Measurements from ENCODE around the gene TM4SF18.
"Not testable (repeated sequence)": the region's sequence is repeated elsewhere in the genome, so short reads cannot be mapped to it uniquely, and the experiment has no call there.

The TM4SF18 gene

GRCh38 chr3:149356044-149356592, 22.7 kb upstream of the TM4SF18 start:
- H3K4me1 Mint-ChIP-seq (ENCODE audit: low read depth): no peaks in the 10 kb centered on the region
- H3K9me3 Mint-ChIP-seq: no peaks in the 10 kb centered on the region
- no peak overlapping the region for H3K27ac Mint-ChIP-seq
- H3K27me3 Mint-ChIP-seq (ENCODE audit: low read depth): peaks cover 30% of the 10 kb centered on the region
- H3K36me3 Mint-ChIP-seq (ENCODE audit: low read depth): no peaks in the 10 kb centered on the region
- no peak for DNase-seq (ENCODE audit: low spot score)
- H3K4me3 Mint-ChIP-seq: no peak overlapping the region

GRCh38 chr3:149353581-149354184, 20.2 kb upstream of the TM4SF18 start:
- no peaks in the 10 kb centered on the region for H3K4me1 Mint-ChIP-seq (ENCODE audit: low read depth)
- H3K36me3 Mint-ChIP-seq (ENCODE audit: low read depth): no peaks in the 10 kb centered on the region

GRCh38 chr3:149352556-149352955, 19.1 kb upstream of the TM4SF18 start:
- H3K4me1 Mint-ChIP-seq (ENCODE audit: low read depth): no peaks in the 10 kb centered on the region
- H3K27ac Mint-ChIP-seq: no peak overlapping the region
- no peak overlapping the region for H3K4me3 Mint-ChIP-seq
- no peaks in the 10 kb centered on the region for H3K9me3 Mint-ChIP-seq
- H3K36me3 Mint-ChIP-seq (ENCODE audit: low read depth): no peaks in the 10 kb centered on the region
- DNase-seq (ENCODE audit: low spot score): peak; percentile 11
- peaks cover 45% of the 10 kb centered on the region for H3K27me3 Mint-ChIP-seq (ENCODE audit: low read depth)

More at GRCh38 chr3:149353581-149354184, 20.2 kb upstream of the TM4SF18 start:
- no peak for DNase-seq (ENCODE audit: low spot score)
- Mint-ChIP-seq H3K27ac (no peak overlapping the region), H3K27me3 (ENCODE audit: low read depth) (peaks cover 45% of the 10 kb centered on the region), H3K9me3 (no peaks in the 10 kb centered on the region), H3K4me3 (no peak overlapping the region)

- peaks cover 28% of the 10 kb centered on the region for H3K27me3 Mint-ChIP-seq (ENCODE audit: low read depth)
- H3K9me3 Mint-ChIP-seq: no peaks in the 10 kb centered on the region
- H3K4me1 Mint-ChIP-seq (ENCODE audit: low read depth): peaks cover 2% of the 10 kb centered on the region
Measured at GRCh38 chr3:149343951-149344350, 10.5 kb upstream of the TM4SF18 start.

DNA sequence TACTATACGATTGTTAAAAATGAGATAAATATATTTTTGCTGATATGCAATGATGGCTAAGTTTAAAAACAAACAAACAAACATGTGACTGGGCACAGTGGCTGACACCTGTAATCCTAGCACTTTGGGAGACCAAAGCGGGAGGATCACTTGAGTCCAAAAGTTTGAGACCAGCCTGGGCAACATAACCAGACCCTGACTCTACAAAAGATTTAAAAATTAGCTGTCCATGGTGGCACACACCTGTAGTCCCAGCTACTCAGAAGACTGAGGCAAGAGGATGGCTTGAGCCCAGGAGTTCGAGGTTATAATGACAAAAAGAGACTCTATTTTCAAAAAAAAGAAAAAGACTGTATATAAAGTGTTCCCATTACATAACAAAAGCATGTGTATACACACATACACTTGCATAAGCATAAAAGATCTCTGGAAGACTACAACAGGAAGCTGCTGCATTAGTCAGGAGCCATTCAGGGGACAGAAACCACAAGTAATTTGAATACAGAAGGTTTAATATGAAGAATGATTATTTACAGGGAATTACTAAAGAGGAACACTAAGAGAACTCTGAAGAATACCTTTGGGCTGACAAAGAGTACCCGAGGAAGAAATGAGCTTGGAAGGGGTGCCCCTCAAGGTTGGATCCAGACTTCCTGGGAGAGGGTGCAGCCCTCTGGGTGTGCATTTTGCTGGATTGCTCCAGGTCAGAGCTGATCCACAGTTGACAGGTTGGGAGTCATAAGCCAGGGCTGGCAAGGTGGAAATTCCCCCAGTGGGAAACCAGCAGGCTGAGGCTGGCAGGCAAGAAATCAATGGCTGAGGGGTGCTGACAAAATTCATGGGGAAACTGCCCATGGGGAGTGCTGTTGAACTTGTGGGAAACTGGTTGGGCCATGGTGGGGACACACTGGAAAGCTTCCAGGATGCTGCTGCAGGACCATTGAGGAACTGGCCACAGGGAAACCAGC, 9.3 kb upstream of the TM4SF18 start:
- Mint-ChIP-seq H3K4me3 (no peak overlapping the region), H3K27me3 (ENCODE audit: low read depth) (peaks cover 20% of the 10 kb centered on the region), H3K27ac (no peak overlapping the region), H3K36me3 (ENCODE audit: low read depth) (no peaks in the 10 kb centered on the region), H3K4me1 (ENCODE audit: low read depth) (peaks cover 2% of the 10 kb centered on the region), H3K9me3 (no peaks in the 10 kb centered on the region)
- DNase-seq (ENCODE audit: low spot score): no peak

More at GRCh38 chr3:149343951-149344350, 10.5 kb upstream of the TM4SF18 start:
- no peak overlapping the region for H3K27ac Mint-ChIP-seq
- DNase-seq (ENCODE audit: low spot score): no peak
- H3K36me3 Mint-ChIP-seq (ENCODE audit: low read depth): no peaks in the 10 kb centered on the region
- no peak overlapping the region for H3K4me3 Mint-ChIP-seq

- H3K4me3 Mint-ChIP-seq: no peak overlapping the region
- no peak for DNase-seq (ENCODE audit: low spot score)
- H3K36me3 Mint-ChIP-seq (ENCODE audit: low read depth): no peaks in the 10 kb centered on the region
- H3K4me1 Mint-ChIP-seq (ENCODE audit: low read depth): peaks cover 2% of the 10 kb centered on the region
- peaks cover 17% of the 10 kb centered on the region for H3K27me3 Mint-ChIP-seq (ENCODE audit: low read depth)
- no peaks in the 10 kb centered on the region for H3K9me3 Mint-ChIP-seq
- H3K27ac Mint-ChIP-seq: no peak overlapping the region
Measured at GRCh38 chr3:149340310-149340933, 7.0 kb upstream of the TM4SF18 start.

- H3K36me3 Mint-ChIP-seq (ENCODE audit: low read depth): no peaks in the 10 kb centered on the region
- H3K4me1 Mint-ChIP-seq (ENCODE audit: low read depth): peaks cover 2% of the 10 kb centered on the region
- peaks cover 17% of the 10 kb centered on the region for H3K27me3 Mint-ChIP-seq (ENCODE audit: low read depth)
- H3K27ac Mint-ChIP-seq: no peak overlapping the region
- no peak for DNase-seq (ENCODE audit: low spot score)
- no peaks in the 10 kb centered on the region for H3K9me3 Mint-ChIP-seq
- no peak overlapping the region for H3K4me3 Mint-ChIP-seq
Measured at GRCh38 chr3:149339931-149340309, 6.5 kb upstream of the TM4SF18 start.

- H3K27me3 Mint-ChIP-seq (ENCODE audit: low read depth): peaks cover 22% of the 10 kb centered on the region
- not testable (repeated sequence) for H3K27ac Mint-ChIP-seq; H3K4me3 Mint-ChIP-seq; DNase-seq (ENCODE audit: low spot score); H3K36me3 Mint-ChIP-seq (ENCODE audit: low read depth); H3K9me3 Mint-ChIP-seq; H3K4me1 Mint-ChIP-seq (ENCODE audit: low read depth)
Measured at GRCh38 chr3:149337486-149337885, 4.0 kb upstream of the TM4SF18 start.

DNA sequence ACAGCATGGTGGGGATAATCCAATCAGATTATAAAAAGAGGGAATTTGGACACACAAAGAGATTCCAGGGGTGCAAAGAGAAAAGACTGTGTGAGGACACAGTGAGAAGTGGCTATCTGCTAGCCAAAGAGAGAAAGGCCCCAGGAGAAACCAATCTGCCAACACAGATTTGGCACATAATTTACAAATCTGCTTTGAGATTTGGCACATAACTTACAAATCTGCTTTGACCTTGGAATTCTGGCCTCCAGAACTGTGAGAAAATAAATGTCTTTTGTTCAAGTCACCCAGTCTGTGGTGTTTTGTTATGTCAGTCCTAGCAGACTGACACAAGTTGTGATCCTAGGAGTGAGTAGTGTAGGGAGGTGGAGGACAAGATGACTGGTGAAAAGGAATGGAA, 3.5 kb upstream of the TM4SF18 start:
- no peak overlapping the region for H3K4me3 Mint-ChIP-seq
- H3K27me3 Mint-ChIP-seq (ENCODE audit: low read depth): peaks cover 20% of the 10 kb centered on the region
- no peak overlapping the region for H3K27ac Mint-ChIP-seq
- H3K9me3 Mint-ChIP-seq: no peaks in the 10 kb centered on the region
- peaks cover 2% of the 10 kb centered on the region for H3K4me1 Mint-ChIP-seq (ENCODE audit: low read depth)
- H3K36me3 Mint-ChIP-seq (ENCODE audit: low read depth): no peaks in the 10 kb centered on the region
- DNase-seq (ENCODE audit: low spot score): no peak

DNA sequence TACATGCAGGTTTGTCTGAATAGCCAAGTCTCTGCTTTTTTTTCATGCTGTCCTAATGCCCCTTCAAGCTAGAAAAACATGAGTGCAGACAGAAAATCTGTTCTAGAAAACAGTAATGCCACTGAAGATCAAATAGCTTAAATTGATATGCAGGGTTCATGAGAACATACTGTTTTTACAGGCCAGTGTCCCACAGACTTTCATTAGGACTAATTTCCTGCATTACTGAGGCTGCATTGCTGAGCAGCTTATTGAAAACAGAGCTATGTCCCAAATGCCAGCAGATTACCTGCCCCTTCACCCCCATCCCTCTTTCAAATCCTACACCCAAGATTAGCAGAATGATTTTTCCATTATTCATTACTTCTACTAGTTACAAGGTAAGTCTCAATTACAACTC, 665 bp downstream of the TM4SF18 start:
- H3K36me3 Mint-ChIP-seq (ENCODE audit: low read depth): no peaks in the 10 kb centered on the region
- peaks cover 21% of the 10 kb centered on the region for H3K27me3 Mint-ChIP-seq (ENCODE audit: low read depth)
- no peak overlapping the region for H3K27ac Mint-ChIP-seq
- no peaks in the 10 kb centered on the region for H3K9me3 Mint-ChIP-seq
- H3K4me3 Mint-ChIP-seq: no peak overlapping the region
- DNase-seq (ENCODE audit: low spot score): no peak
- no peaks in the 10 kb centered on the region for H3K4me1 Mint-ChIP-seq (ENCODE audit: low read depth)

- DNase-seq (ENCODE audit: low spot score): no peak
- Mint-ChIP-seq H3K4me3 (no peak overlapping the region), H3K36me3 (ENCODE audit: low read depth) (no peaks in the 10 kb centered on the region), H3K4me1 (ENCODE audit: low read depth) (no peaks in the 10 kb centered on the region), H3K27me3 (ENCODE audit: low read depth) (peaks cover 26% of the 10 kb centered on the region), H3K27ac (no peak overlapping the region), H3K9me3 (no peaks in the 10 kb centered on the region)
Measured at GRCh38 chr3:149332227-149332765, 1.1 kb downstream of the TM4SF18 start.

DNA sequence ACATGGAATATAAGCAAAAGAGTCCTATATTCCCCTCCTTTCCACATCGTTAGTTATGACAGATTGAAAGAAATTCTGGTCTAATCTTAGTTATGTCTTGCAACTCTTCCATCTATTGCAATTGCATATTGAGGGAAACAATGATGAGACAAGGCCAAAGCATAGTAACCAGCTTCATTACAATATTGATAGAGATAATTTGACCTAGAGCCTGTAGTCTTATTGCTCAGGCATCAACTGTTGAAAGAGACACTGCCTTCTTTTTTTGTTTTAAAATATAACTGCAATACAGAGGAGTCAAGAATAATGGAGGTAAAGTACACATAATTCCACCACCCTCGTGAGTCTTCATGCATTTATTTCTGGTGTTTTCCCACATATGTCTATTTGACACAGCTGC, 2.0 kb downstream of the TM4SF18 start:
- no peaks in the 10 kb centered on the region for H3K36me3 Mint-ChIP-seq (ENCODE audit: low read depth)
- no peak overlapping the region for H3K4me3 Mint-ChIP-seq
- H3K27ac Mint-ChIP-seq: no peak overlapping the region
- no peak for DNase-seq (ENCODE audit: low spot score)
- no peaks in the 10 kb centered on the region for H3K4me1 Mint-ChIP-seq (ENCODE audit: low read depth)
- peaks cover 29% of the 10 kb centered on the region for H3K27me3 Mint-ChIP-seq (ENCODE audit: low read depth)
- H3K9me3 Mint-ChIP-seq: no peaks in the 10 kb centered on the region

DNA sequence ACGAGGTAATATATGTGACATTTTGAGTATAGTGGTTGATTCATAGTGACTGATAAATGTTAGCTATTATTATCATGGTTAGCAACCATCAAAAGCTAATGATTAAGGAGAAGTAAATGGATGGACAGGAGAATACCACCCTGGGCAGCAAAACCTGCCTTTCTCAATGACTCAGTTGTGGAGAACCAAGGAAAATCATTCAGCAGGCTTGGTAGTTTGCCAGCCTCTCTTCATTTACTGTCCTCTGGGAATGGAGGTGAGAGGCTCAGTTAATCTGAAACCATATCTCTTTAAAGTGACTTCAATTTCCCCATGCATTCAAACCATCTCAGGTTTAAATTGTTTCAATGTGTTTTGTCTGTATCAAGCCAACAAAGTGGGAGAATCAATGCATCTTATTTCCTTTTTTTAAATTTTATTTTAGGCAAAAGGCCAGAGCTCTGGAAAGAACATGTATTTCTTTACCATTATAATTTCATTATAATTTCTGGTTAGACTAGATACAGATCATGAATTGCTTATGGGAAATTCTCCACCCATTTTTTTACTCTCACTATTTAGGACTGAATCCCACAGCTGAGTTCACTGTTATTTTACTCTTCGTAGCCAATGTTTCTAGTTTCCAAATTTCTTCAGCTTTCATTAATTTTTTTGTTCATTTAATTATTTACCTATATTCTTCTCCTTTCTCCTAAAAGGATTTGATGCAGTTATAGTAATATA, 2.7 kb downstream of the TM4SF18 start:
- no peak for DNase-seq (ENCODE audit: low spot score)
- Mint-ChIP-seq H3K4me1 (ENCODE audit: low read depth) (no peaks in the 10 kb centered on the region), H3K4me3 (no peak overlapping the region), H3K36me3 (ENCODE audit: low read depth) (no peaks in the 10 kb centered on the region), H3K27ac (no peak overlapping the region), H3K27me3 (ENCODE audit: low read depth) (peaks cover 29% of the 10 kb centered on the region), H3K9me3 (no peaks in the 10 kb centered on the region)
